MM.1S (cell line): Measurements from ENCODE around the gene GRN.

ENCODE experiments used
- DNase-seq: peaks from one replicate; pipeline ENCODE4 v3.0.0-alpha.2; 2015
- H2AFZ ChIP-seq: fragments of 300-600 bp; sonication (generic); 2 replicates; pipeline ENCODE4 v1.6.0; 2016; ENCODE audit warnings: antibody characterized with exemption, low read length
- H3F3A ChIP-seq: fragments of 300-600 bp; sonication (generic); 2 replicates; pipeline ENCODE4 v1.6.1; 2016; ENCODE audit warnings: mild to moderate bottlenecking, antibody characterized with exemption, low read length, moderate library complexity, mixed read lengths; ENCODE audit not compliant: insufficient read depth
- H3K27ac ChIP-seq: fragments of 300-600 bp; sonication (generic); 2 replicates; pipeline ENCODE4 v1.5.1; 2016; ENCODE audit warnings: mild to moderate bottlenecking, low read length
- H3K27me3 ChIP-seq: fragments of 300-600 bp; sonication (generic); replicated peaks from 2 replicates; pipeline ENCODE4 v1.6.0; 2016; ENCODE audit warnings: low read length; ENCODE audit not compliant: insufficient read depth
- H3K36me3 ChIP-seq: fragments of 300-600 bp; sonication (generic); replicated peaks from 2 replicates; pipeline ENCODE4 v1.6.1; 2016; ENCODE audit warnings: mild to moderate bottlenecking, low read length, mixed read lengths; ENCODE audit not compliant: insufficient read depth
- H3K4me1 ChIP-seq: fragments of 300-600 bp; sonication (generic); 2 replicates; pipeline ENCODE4 v1.6.1; 2016; ENCODE audit warnings: low read length, mixed read lengths
- H3K4me2 ChIP-seq: fragments of 300-600 bp; sonication (generic); 2 replicates; pipeline ENCODE4 v1.6.0; 2016; ENCODE audit warnings: low read depth, low read length
- H3K4me3 ChIP-seq: fragments of 300-600 bp; sonication (generic); 2 replicates; pipeline ENCODE4 v1.5.1; 2016; ENCODE audit warnings: low read length, mixed read lengths
- H3K79me2 ChIP-seq: fragments of 300-600 bp; sonication (generic); 2 replicates; pipeline ENCODE4 v1.6.1; 2016; ENCODE audit warnings: mixed run types, low read length, mixed read lengths
- H3K9ac ChIP-seq: fragments of 300-600 bp; sonication (generic); 2 replicates; pipeline ENCODE4 v1.6.1; 2016; ENCODE audit warnings: low read length, mixed read lengths
- H3K9me2 ChIP-seq: fragments of 300-600 bp; sonication (generic); replicated peaks from 2 replicates; pipeline ENCODE4 v1.6.1; 2016; ENCODE audit warnings: mild to moderate bottlenecking, low read length, mixed read lengths; ENCODE audit not compliant: insufficient read depth
- H3K9me3 ChIP-seq: fragments of 300-600 bp; sonication (generic); replicated peaks from 2 replicates; pipeline ENCODE4 v1.6.1; 2016; ENCODE audit warnings: mild to moderate bottlenecking, low read length, mixed read lengths; ENCODE audit not compliant: insufficient read depth
- H4K20me1 ChIP-seq: fragments of 300-600 bp; sonication (generic); 2 replicates; pipeline ENCODE4 v1.6.1; 2016; ENCODE audit warnings: mild to moderate bottlenecking, low read length, moderate library complexity, mixed read lengths; ENCODE audit not compliant: insufficient read depth
- CTCF ChIP-seq: fragments of 300-600 bp; sonication (generic); IDR thresholded peaks from 2 replicates; pipeline ENCODE4 v1.5.1; 2016; ENCODE audit warnings: antibody characterized with exemption, low read length, mixed read lengths
- EZH2 ChIP-seq: fragments of 300-600 bp; sonication (generic); optimal IDR thresholded peaks from 2 replicates; pipeline ENCODE3; 2017; ENCODE audit warnings: low read depth, mild to moderate bottlenecking, antibody characterized with exemption, low read length, mixed read lengths
- EZH2phosphoT487 ChIP-seq: fragments of 300-600 bp; sonication (generic); IDR thresholded peaks from 2 replicates; pipeline ENCODE4 v1.6.1; 2018; ENCODE audit warnings: antibody characterized with exemption, low read length

GRN gene

GRCh38 chr17:44317545-44317944 is 27.6 kb upstream of the GRN start:
- Histone ChIP-seq H3K9me3 (no peaks in the 10 kb centered on the region), H3K4me1 (no peaks in the 10 kb centered on the region), H2AFZ (no peak overlapping the region), H3K9me2 (no peaks in the 10 kb centered on the region), H4K20me1 (no peaks in the 10 kb centered on the region), H3K9ac (no peak overlapping the region), H3K36me3 (no peaks in the 10 kb centered on the region; the same call in 1 of the 2 replicates), H3K27ac (no peak overlapping the region), H3K27me3 (peaks cover 30% of the 10 kb centered on the region), H3K4me2 (no peak overlapping the region), H3K4me3 (no peak overlapping the region), H3K79me2 (peaks cover 5% of the 10 kb centered on the region), H3F3A (0 out of 2 replicates have a peak, but pooled peaks cover 4% of the 10 kb centered on the region)
- TF ChIP-seq EZH2phosphoT487 (no peak), EZH2 (no peak), CTCF (no peak)
- DNase-seq = no peak

GRCh38 chr17:44318077-44318892 is 26.8 kb upstream of the GRN start:
- H3K79me2 ChIP-seq = peaks cover 10% of the 10 kb centered on the region
- DNase-seq = no peak
- H4K20me1 ChIP-seq = no peaks in the 10 kb centered on the region
- H3K27ac ChIP-seq = no peak overlapping the region
- H3F3A ChIP-seq = 0 out of 2 replicates have a peak, but pooled peaks cover 4% of the 10 kb centered on the region
- H2AFZ ChIP-seq = no peak overlapping the region
- H3K9ac ChIP-seq = no peak overlapping the region
- no peaks in the 10 kb centered on the region for H3K9me2 ChIP-seq
- no peaks in the 10 kb centered on the region; the same call in 1 of the 2 replicates for H3K36me3 ChIP-seq
- no peak overlapping the region for H3K4me3 ChIP-seq
- TF ChIP-seq EZH2 = no peak
- no peak for TF ChIP-seq CTCF
- no peak for TF ChIP-seq EZH2phosphoT487
- no peaks in the 10 kb centered on the region for H3K4me1 ChIP-seq
- H3K9me3 ChIP-seq = no peaks in the 10 kb centered on the region
- no peak overlapping the region for H3K4me2 ChIP-seq
- peaks cover 30% of the 10 kb centered on the region for H3K27me3 ChIP-seq

- peaks cover 17% of the 10 kb centered on the region for H3K27me3 ChIP-seq
- H3K79me2 ChIP-seq = peaks cover 22% of the 10 kb centered on the region
- H3F3A ChIP-seq = peaks cover 7% of the 10 kb centered on the region
- TF ChIP-seq CTCF = no peak
- no peak for TF ChIP-seq EZH2
- no peak for TF ChIP-seq EZH2phosphoT487
- H3K9me2 ChIP-seq = no peaks in the 10 kb centered on the region
- H4K20me1 ChIP-seq = no peaks in the 10 kb centered on the region
- H2AFZ ChIP-seq = no peak overlapping the region
- H3K4me2 ChIP-seq = no peak overlapping the region
- H3K4me1 ChIP-seq = peaks cover 3% of the 10 kb centered on the region; the same call in 1 of the 2 replicates
- DNase-seq = no peak
- no peak overlapping the region for H3K27ac ChIP-seq
- H3K9me3 ChIP-seq = no peaks in the 10 kb centered on the region
- H3K36me3 ChIP-seq = no peaks in the 10 kb centered on the region; the same call in 1 of the 2 replicates
- no peak overlapping the region for H3K4me3 ChIP-seq
- no peak overlapping the region for H3K9ac ChIP-seq
These were observed 25.0 kb upstream of the GRN start for GRCh38 chr17:44320066-44320465.
